SK-N-SH (cell line): ENCODE data around the gene DSC3.

Experiments used
- EP300 ChIP-seq, 2 experiments: IDR thresholded peaks; 2 replicates each; pipeline versions ENCODE4 v1.4.0 to v1.6.1; 2012; ENCODE audit warnings: borderline replicate concordance in 1 of 2, low read depth in 1 of 2, low read length in 1 of 2
- EZH2phosphoT487 ChIP-seq: fragments of 200-600 bp; sonication (generic); IDR thresholded peaks from 2 replicates; pipeline ENCODE4 v1.6.1; 2017; ENCODE audit warnings: low read depth, mixed run types, mild to moderate bottlenecking, antibody characterized with exemption, moderate library complexity, borderline replicate concordance
- NRF1 ChIP-seq: IDR thresholded peaks from 2 replicates; pipeline ENCODE4 v1.6.1; 2012; ENCODE audit warnings: low read depth, mild to moderate bottlenecking, low read length
- TF ChIP-seq, protein P1 (sequence below): fragments of 200-600 bp; sonication (generic); IDR thresholded peaks from 2 replicates; pipeline ENCODE4 v1.6.1; 2017; ENCODE audit warnings: antibody characterized with exemption, mild to moderate bottlenecking, moderate library complexity
- TF ChIP-seq, protein P2 (sequence below): fragments of 150-350 bp; IDR thresholded peaks from 2 replicates; pipeline ENCODE4 v1.6.1; 2017; ENCODE audit warnings: antibody characterized with exemption, low read length, low read depth, borderline replicate concordance
- TF ChIP-seq, protein P3 (sequence below): IDR thresholded peaks from 2 replicates; pipeline ENCODE4 v1.6.1; 2012; ENCODE audit warnings: mild to moderate bottlenecking, low read depth, low read length, moderate library complexity

DNA sequence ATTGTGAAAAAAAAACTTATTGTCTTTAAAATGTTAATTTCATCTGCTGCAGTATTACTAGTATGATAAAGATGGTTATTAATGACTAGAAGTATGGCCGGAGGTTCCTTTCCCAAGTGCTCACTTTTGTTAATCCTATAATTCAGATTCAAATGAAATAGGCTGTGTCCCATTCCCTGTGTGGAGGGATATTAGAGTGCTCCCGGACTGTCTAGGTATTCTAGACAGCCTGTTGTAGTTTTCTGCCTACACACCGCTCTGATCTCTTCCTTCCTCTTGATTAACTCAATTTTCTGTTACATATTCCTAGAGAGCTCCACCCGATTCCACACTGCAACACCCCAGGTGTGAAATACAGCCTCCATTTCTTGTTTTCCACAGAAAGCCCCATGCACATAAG, 15.4 kb upstream of the DSC3 start:
- no peak for TF ChIP-seq EZH2phosphoT487
- TF ChIP-seq, protein P1, sequence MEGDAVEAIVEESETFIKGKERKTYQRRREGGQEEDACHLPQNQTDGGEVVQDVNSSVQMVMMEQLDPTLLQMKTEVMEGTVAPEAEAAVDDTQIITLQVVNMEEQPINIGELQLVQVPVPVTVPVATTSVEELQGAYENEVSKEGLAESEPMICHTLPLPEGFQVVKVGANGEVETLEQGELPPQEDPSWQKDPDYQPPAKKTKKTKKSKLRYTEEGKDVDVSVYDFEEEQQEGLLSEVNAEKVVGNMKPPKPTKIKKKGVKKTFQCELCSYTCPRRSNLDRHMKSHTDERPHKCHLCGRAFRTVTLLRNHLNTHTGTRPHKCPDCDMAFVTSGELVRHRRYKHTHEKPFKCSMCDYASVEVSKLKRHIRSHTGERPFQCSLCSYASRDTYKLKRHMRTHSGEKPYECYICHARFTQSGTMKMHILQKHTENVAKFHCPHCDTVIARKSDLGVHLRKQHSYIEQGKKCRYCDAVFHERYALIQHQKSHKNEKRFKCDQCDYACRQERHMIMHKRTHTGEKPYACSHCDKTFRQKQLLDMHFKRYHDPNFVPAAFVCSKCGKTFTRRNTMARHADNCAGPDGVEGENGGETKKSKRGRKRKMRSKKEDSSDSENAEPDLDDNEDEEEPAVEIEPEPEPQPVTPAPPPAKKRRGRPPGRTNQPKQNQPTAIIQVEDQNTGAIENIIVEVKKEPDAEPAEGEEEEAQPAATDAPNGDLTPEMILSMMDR: no peak
- TF ChIP-seq, protein P2, sequence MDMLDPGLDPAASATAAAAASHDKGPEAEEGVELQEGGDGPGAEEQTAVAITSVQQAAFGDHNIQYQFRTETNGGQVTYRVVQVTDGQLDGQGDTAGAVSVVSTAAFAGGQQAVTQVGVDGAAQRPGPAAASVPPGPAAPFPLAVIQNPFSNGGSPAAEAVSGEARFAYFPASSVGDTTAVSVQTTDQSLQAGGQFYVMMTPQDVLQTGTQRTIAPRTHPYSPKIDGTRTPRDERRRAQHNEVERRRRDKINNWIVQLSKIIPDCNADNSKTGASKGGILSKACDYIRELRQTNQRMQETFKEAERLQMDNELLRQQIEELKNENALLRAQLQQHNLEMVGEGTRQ: no peak
- TF ChIP-seq EP300 (IDR thresholded peaks at IDR 0.05; ENCODE audit: borderline replicate concordance in 1 of 2, low read depth in 1 of 2, low read length in 1 of 2): no peak
- no peak for TF ChIP-seq NRF1
- TF ChIP-seq, protein P3, sequence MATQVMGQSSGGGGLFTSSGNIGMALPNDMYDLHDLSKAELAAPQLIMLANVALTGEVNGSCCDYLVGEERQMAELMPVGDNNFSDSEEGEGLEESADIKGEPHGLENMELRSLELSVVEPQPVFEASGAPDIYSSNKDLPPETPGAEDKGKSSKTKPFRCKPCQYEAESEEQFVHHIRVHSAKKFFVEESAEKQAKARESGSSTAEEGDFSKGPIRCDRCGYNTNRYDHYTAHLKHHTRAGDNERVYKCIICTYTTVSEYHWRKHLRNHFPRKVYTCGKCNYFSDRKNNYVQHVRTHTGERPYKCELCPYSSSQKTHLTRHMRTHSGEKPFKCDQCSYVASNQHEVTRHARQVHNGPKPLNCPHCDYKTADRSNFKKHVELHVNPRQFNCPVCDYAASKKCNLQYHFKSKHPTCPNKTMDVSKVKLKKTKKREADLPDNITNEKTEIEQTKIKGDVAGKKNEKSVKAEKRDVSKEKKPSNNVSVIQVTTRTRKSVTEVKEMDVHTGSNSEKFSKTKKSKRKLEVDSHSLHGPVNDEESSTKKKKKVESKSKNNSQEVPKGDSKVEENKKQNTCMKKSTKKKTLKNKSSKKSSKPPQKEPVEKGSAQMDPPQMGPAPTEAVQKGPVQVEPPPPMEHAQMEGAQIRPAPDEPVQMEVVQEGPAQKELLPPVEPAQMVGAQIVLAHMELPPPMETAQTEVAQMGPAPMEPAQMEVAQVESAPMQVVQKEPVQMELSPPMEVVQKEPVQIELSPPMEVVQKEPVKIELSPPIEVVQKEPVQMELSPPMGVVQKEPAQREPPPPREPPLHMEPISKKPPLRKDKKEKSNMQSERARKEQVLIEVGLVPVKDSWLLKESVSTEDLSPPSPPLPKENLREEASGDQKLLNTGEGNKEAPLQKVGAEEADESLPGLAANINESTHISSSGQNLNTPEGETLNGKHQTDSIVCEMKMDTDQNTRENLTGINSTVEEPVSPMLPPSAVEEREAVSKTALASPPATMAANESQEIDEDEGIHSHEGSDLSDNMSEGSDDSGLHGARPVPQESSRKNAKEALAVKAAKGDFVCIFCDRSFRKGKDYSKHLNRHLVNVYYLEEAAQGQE: no peak
